Osteoblast (primary cell): ENCODE measurements around the gene RAD50. TPM values are rescaled to one million over a fixed set of nuclear protein-coding genes. Genes with fewer than 3 reads are reported as not detected.

Experiments
- DNase-seq: peaks from one replicate; pipeline ENCODE4 v3.0.0; 2011; ENCODE audit warnings: low spot score, mixed read lengths; ENCODE audit not compliant: insufficient read length; ENCODE audit errors: missing footprints
- H2AFZ ChIP-seq: 2 replicates; pipeline ENCODE4 v1.6.0; 2011; ENCODE audit warnings: mild to moderate bottlenecking, low read length
- H3K27ac ChIP-seq: 2 replicates; pipeline ENCODE4 v1.5.1; 2011; ENCODE audit warnings: mild to moderate bottlenecking, low read depth, low read length, moderate library complexity
- H3K27me3 ChIP-seq: 2 replicates; pipeline ENCODE4 v1.6.0; 2012; ENCODE audit warnings: mild to moderate bottlenecking, control low read depth, inconsistent platforms, low read length, moderate library complexity; ENCODE audit not compliant: insufficient read depth
- H3K36me3 ChIP-seq: 2 replicates; pipeline ENCODE4 v1.5.1; 2011; ENCODE audit warnings: mild to moderate bottlenecking, low read length, control low read depth, moderate library complexity; ENCODE audit not compliant: insufficient read depth
- H3K4me1 ChIP-seq: 2 replicates; pipeline ENCODE4 v1.5.1; 2011; ENCODE audit warnings: mild to moderate bottlenecking, low read length, control low read depth, moderate library complexity; ENCODE audit not compliant: insufficient read depth
- H3K4me2 ChIP-seq: 2 replicates; pipeline ENCODE4 v1.6.0; 2011; ENCODE audit warnings: mild to moderate bottlenecking, low read length; ENCODE audit not compliant: insufficient read depth
- H3K4me3 ChIP-seq: fragments of 200-600 bp; sonication (generic); 3 replicates; pipeline ENCODE4 v1.5.1; 2012; ENCODE audit warnings: mild to moderate bottlenecking, low read length, inconsistent platforms; ENCODE audit not compliant: insufficient read depth
- H3K79me2 ChIP-seq: 2 replicates; pipeline ENCODE4 v1.6.0; 2012; ENCODE audit warnings: mild to moderate bottlenecking, low read length, control low read depth, inconsistent platforms; ENCODE audit not compliant: insufficient read depth
- H3K9me3 ChIP-seq: 2 replicates; pipeline ENCODE4 v1.5.1; 2011; ENCODE audit warnings: low read depth, low read length, control low read depth
- H4K20me1 ChIP-seq: 2 replicates; pipeline ENCODE4 v1.6.0; 2012; ENCODE audit warnings: mild to moderate bottlenecking, low read length, control low read depth; ENCODE audit not compliant: insufficient read depth
- CTCF ChIP-seq: IDR thresholded peaks from 2 replicates; pipeline ENCODE4 v1.5.1; 2011; ENCODE audit warnings: mild to moderate bottlenecking, low read depth, low read length, moderate library complexity; ENCODE audit errors: extremely low read depth
- total RNA-seq: library from RNA; depleted of rRNA; stranded (reverse); fragments of >200 nt; gene quantifications from 2 replicates; pipeline ENCODE4 v1.2.3, GENCODE V29; 2012

Gene RAD50
- total RNA-seq, 1 donor: 39.4 TPM

GRCh38 chr5:132549576-132549975 lies 7.2 kb upstream of the RAD50 start:
- H3K4me2 ChIP-seq: no peak overlapping the region
- no peaks in the 10 kb centered on the region for H4K20me1 ChIP-seq
- no peak for DNase-seq
- peaks cover 6% of the 10 kb centered on the region for H3K27me3 ChIP-seq
- H2AFZ ChIP-seq: no peak overlapping the region
- no peaks in the 10 kb centered on the region for H3K4me1 ChIP-seq
- no peaks in the 10 kb centered on the region for H3K79me2 ChIP-seq
- H3K27ac ChIP-seq: no peak overlapping the region
- H3K36me3 ChIP-seq: no peaks in the 10 kb centered on the region
- no peaks in the 10 kb centered on the region for H3K9me3 ChIP-seq
- no peak overlapping the region for H3K4me3 ChIP-seq
- TF ChIP-seq CTCF: no peak

GRCh38 chr5:132556153-132556762 lies 519 bp upstream of the RAD50 start:
- no peaks in the 10 kb centered on the region for H4K20me1 ChIP-seq
- H3K4me2 ChIP-seq: peak overlapping the region; percentile 98
- peak overlapping the region; percentile 88 for H3K27ac ChIP-seq
- no peaks in the 10 kb centered on the region for H3K27me3 ChIP-seq
- no peaks in the 10 kb centered on the region for H3K9me3 ChIP-seq
- TF ChIP-seq CTCF: no peak
- H2AFZ ChIP-seq: peak overlapping the region; percentile 96
- DNase-seq: no peak
- peak overlapping the region; percentile 92 for H3K4me3 ChIP-seq
- H3K79me2 ChIP-seq: peaks cover 34% of the 10 kb centered on the region
- peaks cover 11% of the 10 kb centered on the region for H3K4me1 ChIP-seq
- peaks cover 14% of the 10 kb centered on the region for H3K36me3 ChIP-seq

GRCh38 chr5:132557478-132558172 lies 848 bp downstream of the RAD50 start:
- H2AFZ ChIP-seq: peak overlapping the region; percentile 96
- peak overlapping the region; percentile 88 for H3K27ac ChIP-seq
- no peak for TF ChIP-seq CTCF
- H3K4me2 ChIP-seq: peak overlapping the region; percentile 98
- H3K9me3 ChIP-seq: no peaks in the 10 kb centered on the region
- H3K36me3 ChIP-seq: peaks cover 14% of the 10 kb centered on the region
- no peaks in the 10 kb centered on the region for H3K27me3 ChIP-seq
- peak; percentile 50 for DNase-seq
- peaks cover 11% of the 10 kb centered on the region for H3K4me1 ChIP-seq
- peaks cover 48% of the 10 kb centered on the region for H3K79me2 ChIP-seq
- peak overlapping the region; percentile 92 for H3K4me3 ChIP-seq
- peaks cover 3% of the 10 kb centered on the region for H4K20me1 ChIP-seq

DNA sequence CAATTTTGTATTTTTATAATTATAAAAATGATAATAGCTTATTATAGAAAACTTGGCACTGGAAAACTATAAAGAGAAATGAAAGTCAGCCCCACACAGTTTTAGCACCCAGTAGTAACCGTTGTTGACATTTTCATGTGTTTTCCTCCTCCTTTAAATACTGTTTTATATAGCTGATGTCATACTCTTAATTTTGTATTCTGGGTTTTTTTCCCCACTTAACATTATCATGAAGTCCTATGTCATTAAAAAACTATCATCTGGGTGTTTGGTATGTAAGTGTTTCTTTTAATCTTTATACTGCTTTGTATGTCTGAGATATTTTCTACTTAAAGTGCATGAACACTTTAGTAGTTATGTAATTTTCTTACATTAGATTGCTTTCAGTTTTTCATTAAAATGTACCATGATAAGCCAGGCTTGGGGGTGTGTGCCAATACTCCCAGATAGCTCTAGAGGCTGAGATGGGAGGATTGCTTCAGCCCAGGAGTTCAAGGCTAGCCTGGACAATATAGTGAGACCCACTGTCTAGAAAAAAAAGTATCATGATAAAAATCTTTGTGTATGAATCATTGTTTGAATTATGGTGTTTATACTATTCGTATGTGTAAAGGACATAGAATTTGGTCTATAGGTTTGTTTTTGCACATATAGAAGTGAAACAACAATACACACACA lies 2.7 kb downstream of the RAD50 start:
- peaks cover 3% of the 10 kb centered on the region for H4K20me1 ChIP-seq
- no peak overlapping the region for H3K4me2 ChIP-seq
- no peak overlapping the region for H3K27ac ChIP-seq
- no peaks in the 10 kb centered on the region for H3K27me3 ChIP-seq
- peaks cover 15% of the 10 kb centered on the region for H3K36me3 ChIP-seq
- DNase-seq: no peak
- TF ChIP-seq CTCF: no peak
- H3K9me3 ChIP-seq: no peaks in the 10 kb centered on the region
- H3K4me3 ChIP-seq: no peak overlapping the region
- peaks cover 11% of the 10 kb centered on the region for H3K4me1 ChIP-seq
- H2AFZ ChIP-seq: no peak overlapping the region
- peaks cover 54% of the 10 kb centered on the region for H3K79me2 ChIP-seq
